Fibroblast of peridontal ligament (primary cell): Measurements from ENCODE around the gene GGTLC3.
"Not testable (repeated sequence)": the region's sequence is repeated elsewhere in the genome, so short reads cannot be mapped to it uniquely, and the experiment has no call there.

Source experiments
- DNase-seq: peaks from one replicate; pipeline ENCODE4 v3.0.0-alpha.2; 2010; ENCODE audit errors: extremely low read depth

Gene GGTLC3

DNA sequence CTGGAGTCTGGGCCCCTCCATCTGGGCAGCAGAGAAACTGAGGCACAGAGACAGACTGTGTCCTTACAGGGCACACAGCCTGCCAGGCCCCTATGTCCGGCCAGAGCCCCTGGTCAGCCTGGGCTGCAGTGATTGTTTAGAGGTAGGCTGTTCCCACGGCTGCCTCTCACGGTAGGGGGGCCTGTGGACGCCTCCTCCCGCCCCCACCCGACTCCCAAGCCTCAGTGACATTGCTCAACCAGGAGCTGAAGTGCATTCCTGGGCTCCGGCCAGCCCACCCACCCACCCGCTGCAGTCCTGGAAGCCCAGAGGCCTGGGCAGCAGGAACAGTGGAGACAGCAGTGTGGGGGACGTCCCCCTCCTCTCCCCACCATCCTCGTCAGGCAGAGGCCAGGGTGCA lies 4.5 kb downstream of the GGTLC3 start:
- DNase-seq = not testable (repeated sequence)

DNA sequence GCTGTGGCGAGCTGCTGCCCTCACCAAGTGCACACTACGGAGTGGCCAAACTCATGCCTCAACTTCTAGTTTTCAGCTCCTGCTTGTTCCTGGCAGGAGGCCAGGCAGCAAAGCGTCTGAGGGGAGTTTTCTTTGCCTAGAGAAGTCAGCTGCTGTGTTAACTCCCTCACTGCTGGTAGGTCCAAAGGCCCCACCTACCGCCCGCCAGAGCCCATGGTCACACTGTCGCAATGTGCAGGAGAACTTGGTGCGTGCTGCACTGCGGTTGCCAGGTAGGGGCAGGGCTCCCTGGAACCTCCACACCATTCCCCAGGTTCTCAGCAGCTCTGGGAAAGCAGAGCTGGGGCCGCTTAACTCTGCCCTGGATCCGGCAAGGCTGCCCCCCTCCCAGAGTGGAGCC lies 5.6 kb downstream of the GGTLC3 start:
- DNase-seq = not testable (repeated sequence)

DNA sequence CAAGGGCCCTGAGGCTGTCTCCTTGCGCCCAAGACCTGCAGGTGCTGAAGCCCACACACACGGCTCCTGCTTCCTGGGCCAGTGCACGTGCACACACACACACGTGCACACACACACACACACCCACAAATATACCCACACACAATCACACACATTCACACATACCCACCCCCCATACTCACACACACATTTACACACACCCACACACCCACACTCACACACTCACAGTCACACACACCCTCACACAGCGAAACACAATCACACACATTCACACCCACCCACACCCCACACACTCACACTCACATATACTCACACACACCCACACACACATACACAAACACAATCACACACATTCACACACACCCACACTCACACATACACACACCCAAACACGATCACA lies 6.6 kb downstream of the GGTLC3 start:
- not testable (repeated sequence) for DNase-seq

DNA sequence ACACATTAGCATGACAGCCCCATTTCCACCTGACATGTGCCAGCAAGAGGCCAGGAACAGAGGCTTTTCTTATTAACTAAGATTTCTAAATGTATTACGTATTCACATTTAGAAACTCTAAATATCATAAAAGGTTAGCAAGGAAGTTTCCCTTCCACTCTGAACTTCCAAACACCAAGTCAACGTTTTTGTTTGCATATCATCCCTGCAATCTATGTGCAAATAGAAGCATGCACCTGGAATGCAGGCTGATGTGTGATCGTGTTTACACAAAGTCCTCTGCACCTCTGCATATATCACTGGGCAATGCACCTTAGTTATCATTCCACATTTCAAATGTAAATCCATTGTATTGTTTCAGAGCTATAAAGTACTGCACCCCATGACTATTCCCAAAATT lies 21.7 kb downstream of the GGTLC3 start:
- DNase-seq = not testable (repeated sequence)
